IPS-18a (cell line): ENCODE results near the gene PMEPA1.

Experiments used
- H3K27ac ChIP-seq: one replicate; pipeline ENCODE4 v1.5.1; 2013; ENCODE audit warnings: low read length
- H3K27me3 ChIP-seq: one replicate; pipeline ENCODE4 v1.6.1; 2013; ENCODE audit warnings: mild to moderate bottlenecking, low read length; ENCODE audit not compliant: control insufficient read depth, insufficient read depth
- H3K36me3 ChIP-seq: one replicate; pipeline ENCODE4 v1.6.1; 2013; ENCODE audit warnings: low read depth, low read length; ENCODE audit not compliant: control insufficient read depth
- H3K4me1 ChIP-seq: one replicate; pipeline ENCODE4 v1.6.1; 2013; ENCODE audit warnings: low read depth, low read length; ENCODE audit not compliant: control insufficient read depth
- H3K4me3 ChIP-seq: one replicate; pipeline ENCODE4 v1.5.1; 2013; ENCODE audit warnings: low read length
- H3K9ac ChIP-seq: one replicate; pipeline ENCODE4 v1.6.1; 2013; ENCODE audit warnings: mild to moderate bottlenecking, low read length, moderate library complexity
- H3K9me3 ChIP-seq: one replicate; pipeline ENCODE4 v1.6.1; 2013; ENCODE audit warnings: low read depth, low read length; ENCODE audit not compliant: control insufficient read depth

PMEPA1 gene, protein sequence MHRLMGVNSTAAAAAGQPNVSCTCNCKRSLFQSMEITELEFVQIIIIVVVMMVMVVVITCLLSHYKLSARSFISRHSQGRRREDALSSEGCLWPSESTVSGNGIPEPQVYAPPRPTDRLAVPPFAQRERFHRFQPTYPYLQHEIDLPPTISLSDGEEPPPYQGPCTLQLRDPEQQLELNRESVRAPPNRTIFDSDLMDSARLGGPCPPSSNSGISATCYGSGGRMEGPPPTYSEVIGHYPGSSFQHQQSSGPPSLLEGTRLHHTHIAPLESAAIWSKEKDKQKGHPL

DNA sequence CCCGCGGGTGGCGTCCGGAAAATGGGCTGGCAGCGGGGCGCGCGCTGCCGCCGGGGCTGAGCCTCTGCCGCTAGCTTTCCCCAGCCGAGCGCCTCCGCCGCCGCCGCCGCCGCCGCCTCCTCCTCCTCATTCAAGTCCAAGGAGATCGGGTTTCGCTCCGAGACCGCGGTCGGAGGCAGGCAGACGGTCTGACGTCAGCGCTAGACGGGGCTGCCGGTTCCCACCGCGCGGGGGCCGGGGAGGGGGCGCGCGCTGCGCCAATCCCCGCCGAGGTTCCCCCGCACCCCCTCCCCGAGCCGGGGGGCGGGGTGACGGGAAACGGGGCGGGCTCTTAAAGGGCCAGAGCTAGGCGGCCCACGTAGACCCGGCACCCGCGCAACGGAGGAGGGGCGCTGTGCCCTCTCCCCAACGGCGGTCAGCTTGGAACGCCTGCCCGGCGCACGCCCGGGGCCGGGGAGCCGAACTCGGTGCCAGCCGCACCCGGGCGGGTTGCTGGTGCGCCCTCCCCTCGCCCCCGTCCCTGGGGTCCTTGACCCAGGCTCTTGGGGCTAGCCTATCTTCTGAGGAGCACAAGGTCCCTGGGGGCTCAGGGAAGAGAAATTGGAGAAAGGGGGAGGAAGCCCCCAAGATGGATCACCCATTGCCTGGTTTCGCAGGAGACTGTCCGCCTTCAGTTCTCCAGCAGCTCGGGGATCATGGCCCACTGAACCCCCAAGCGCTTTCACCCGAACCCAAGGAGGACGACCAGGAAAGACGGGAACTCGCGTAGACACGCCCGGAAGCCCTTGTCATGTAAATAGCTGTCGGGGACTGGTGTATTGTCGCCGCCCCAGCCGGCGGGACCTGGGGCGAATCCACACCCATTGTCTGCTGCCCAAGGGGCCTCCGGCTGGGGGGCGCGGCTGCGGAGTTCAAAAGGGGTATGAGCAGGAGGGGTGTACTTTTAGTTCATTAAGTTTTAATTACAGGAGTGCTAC, at the start of gene PMEPA1:
Gene PMEPA1, minus strand, starts transcription at position 193 of the 977 bp plus-strand sequence. CDS start 433 bp downstream, outside the sequence.
- peak within 1 kb of the TSS; percentile 90 for H3K9ac ChIP-seq
- H3K27ac ChIP-seq = peak within 1 kb of the TSS; percentile 87
- H3K27me3 ChIP-seq = peaks cover 33% of the 10 kb centered on the region
- H3K9me3 ChIP-seq = no peaks in the 10 kb centered on the region
- peak within 1 kb of the TSS; percentile 91 for H3K4me3 ChIP-seq
- H3K36me3 ChIP-seq = no peaks in the 10 kb centered on the region
- peaks cover 29% of the 10 kb centered on the region for H3K4me1 ChIP-seq

DNA sequence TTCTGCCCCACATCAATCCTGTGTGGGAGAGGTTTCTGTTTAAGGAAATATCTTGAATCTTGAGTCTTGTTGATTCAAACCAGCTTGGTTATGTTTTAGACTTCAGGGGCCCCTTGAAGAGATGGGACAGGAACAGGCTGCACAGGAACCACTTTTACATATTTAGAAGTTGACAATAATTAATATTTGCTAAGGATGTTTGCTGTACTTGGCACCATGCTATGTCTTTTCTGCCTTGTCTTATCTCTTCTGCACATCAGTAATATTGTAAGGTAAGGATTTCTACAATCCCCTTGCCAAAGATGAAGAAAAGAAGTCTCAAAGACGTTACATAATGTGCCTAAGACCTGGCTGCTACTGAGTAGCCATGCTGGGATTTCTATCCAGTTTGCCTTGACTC, 48.0 kb upstream of the PMEPA1 start:
- Histone ChIP-seq H3K27ac (no peak overlapping the region), H3K9ac (no peak overlapping the region), H3K9me3 (no peaks in the 10 kb centered on the region), H3K4me3 (no peak overlapping the region), H3K27me3 (no peaks in the 10 kb centered on the region), H3K4me1 (no peaks in the 10 kb centered on the region), H3K36me3 (no peaks in the 10 kb centered on the region)

DNA sequence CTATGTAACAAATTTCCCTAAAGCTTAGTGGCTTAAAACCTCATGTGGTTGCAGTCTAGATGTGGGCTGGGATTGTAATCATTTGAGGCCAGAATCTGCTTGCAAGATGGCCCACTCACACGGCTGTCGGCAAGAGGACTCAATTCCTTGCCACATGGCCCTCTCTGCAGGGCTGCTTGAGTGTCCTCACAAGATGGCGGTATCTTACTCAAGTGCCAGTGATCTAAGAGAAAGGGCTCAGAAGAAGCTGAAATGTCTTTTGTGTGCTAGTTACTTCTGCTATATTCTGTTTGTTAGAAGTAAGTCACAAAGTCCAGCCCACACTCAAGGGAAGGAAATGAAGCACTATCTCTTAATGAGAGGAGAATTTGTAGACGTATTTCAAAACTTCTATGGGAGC, 47.1 kb upstream of the PMEPA1 start:
- Histone ChIP-seq H3K4me3 (no peak overlapping the region), H3K27ac (no peak overlapping the region), H3K27me3 (no peaks in the 10 kb centered on the region), H3K36me3 (no peaks in the 10 kb centered on the region), H3K9me3 (no peaks in the 10 kb centered on the region), H3K4me1 (no peaks in the 10 kb centered on the region), H3K9ac (no peak overlapping the region)

DNA sequence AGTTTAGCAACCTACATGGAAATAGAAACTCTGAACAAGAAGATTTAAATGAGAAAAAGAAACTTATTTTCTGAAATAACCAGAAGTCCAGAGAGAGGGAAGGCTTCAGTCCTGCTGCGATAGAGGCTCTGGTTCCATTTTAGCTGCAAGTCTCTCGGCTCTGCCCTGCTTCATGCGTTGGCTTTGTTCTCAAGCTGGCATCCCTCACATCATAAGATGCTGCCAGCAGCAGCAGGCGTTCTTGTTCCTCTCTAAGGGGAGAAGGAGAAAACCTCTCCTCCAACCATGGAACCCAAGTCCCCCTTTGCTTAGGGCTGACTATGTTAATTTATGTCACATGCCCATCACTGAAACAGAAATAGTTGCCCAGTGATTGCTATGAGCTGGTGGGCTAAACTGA, 46.4 kb upstream of the PMEPA1 start:
- no peak overlapping the region for H3K9ac ChIP-seq
- H3K27me3 ChIP-seq = no peaks in the 10 kb centered on the region
- no peak overlapping the region for H3K27ac ChIP-seq
- no peaks in the 10 kb centered on the region for H3K36me3 ChIP-seq
- H3K9me3 ChIP-seq = no peaks in the 10 kb centered on the region
- no peak overlapping the region for H3K4me3 ChIP-seq
- H3K4me1 ChIP-seq = no peaks in the 10 kb centered on the region

DNA sequence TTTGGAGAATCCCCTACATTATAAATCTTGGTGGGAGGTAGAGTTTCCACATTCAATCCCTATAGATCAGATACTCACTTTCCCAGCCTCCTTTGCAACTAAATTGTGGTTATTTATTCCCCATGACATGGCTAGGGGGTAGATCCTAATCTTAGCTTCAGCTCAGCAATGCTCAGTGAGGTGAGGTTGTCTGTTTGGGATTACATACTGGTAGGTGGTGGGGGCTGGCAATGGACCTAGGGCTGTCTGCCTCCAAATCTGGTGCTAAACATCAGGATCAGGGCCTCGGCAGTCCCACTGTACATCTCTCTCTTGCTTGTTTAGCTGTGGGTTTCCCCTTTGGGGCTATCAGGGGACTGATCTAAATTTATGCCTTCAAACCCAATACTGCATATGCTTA, 45.8 kb upstream of the PMEPA1 start:
- Histone ChIP-seq H3K9ac (no peak overlapping the region), H3K36me3 (no peaks in the 10 kb centered on the region), H3K4me1 (no peaks in the 10 kb centered on the region), H3K27me3 (no peaks in the 10 kb centered on the region), H3K9me3 (no peaks in the 10 kb centered on the region), H3K4me3 (no peak overlapping the region), H3K27ac (no peak overlapping the region)

DNA sequence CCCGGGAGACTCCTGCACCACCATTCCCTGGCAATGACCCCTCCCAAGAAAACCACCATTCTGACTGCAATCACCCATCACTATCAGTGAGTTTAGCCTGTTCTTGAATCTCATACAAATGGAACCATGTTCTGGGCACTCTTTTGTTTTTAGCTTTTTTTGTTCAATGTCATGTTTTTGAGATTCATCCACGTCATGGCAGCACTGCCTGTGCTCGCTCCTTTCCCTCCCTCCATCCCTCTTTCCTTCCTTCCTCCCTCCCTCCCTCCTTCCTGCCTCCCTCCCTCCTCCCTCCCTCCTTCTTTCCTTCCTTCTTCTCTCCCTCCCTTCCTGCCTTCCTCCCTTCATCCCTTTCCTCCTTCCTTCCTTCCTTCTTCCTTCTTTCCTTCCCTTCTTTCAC, 44.4 kb upstream of the PMEPA1 start:
- Histone ChIP-seq H3K27ac (no peak overlapping the region), H3K4me3 (no peak overlapping the region), H3K9ac (no peak overlapping the region), H3K4me1 (no peaks in the 10 kb centered on the region), H3K9me3 (no peaks in the 10 kb centered on the region), H3K27me3 (no peaks in the 10 kb centered on the region), H3K36me3 (no peaks in the 10 kb centered on the region)

DNA sequence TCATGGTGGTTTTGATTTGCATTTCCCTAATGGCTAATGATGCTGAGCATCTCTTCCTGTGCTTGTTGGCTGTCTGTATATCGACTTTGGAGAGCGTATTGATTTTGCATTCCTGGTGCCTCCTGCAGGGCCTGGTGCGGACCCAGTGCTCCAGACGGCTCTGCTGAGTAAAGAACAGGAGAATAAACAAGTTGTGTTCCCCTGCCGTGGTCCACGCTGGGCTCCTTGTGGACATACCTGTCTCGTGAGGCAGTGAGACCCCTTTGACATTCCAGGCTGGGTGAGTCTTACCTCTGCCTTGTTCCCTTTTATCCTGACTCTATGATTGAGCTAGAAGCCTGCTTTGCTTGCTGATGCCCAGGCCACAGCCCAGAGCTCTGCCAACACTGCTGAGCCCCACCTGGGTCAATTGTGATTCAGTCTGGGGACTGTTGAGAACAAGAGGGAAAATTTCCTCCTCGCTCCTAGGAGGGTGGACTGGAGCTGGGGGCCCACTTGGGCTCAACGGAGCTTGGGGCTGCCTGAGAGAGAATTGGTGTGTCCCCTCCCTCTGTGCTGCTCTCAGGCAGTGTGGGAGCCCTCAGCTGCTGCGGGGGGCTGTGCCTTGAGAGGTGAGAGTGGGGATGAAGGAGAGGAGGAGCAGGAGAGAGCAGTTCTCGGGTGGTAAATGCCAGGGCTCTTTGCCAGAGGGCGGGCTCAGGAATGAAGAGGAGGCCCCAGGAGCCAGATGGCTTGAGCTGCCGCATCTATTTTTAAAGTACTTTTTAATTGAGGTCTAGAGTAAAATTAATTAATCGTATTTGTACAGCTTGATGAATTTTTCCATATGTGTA, 43.7 kb upstream of the PMEPA1 start:
- no peaks in the 10 kb centered on the region for H3K36me3 ChIP-seq
- H3K4me1 ChIP-seq = no peaks in the 10 kb centered on the region
- H3K9ac ChIP-seq = no peak overlapping the region
- H3K4me3 ChIP-seq = no peak overlapping the region
- no peaks in the 10 kb centered on the region for H3K9me3 ChIP-seq
- no peak overlapping the region for H3K27ac ChIP-seq
- no peaks in the 10 kb centered on the region for H3K27me3 ChIP-seq

DNA sequence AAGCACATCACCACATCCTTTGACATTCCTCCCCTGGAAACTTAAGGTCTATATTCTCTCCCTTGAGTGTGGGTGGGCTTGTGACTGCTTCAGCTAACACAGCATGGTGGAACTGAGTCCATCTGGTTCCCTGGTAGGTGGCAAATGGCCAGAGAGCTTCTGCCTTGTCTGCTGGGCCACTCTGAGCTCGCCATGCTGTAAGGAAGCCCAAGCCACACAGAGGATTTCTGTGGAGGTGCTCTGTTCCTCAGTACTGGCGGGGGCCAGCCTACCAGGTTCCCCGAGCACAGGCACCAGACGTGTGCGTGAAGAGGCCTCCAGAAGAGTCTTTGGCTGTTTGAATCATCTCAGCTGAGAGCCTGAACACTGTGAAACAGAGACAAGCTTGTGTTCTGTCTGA, 41.6 kb upstream of the PMEPA1 start:
- Histone ChIP-seq H3K36me3 (no peaks in the 10 kb centered on the region), H3K27me3 (no peaks in the 10 kb centered on the region), H3K4me1 (peaks cover 5% of the 10 kb centered on the region), H3K9ac (no peak overlapping the region), H3K27ac (no peak overlapping the region), H3K9me3 (no peaks in the 10 kb centered on the region), H3K4me3 (no peak overlapping the region)

DNA sequence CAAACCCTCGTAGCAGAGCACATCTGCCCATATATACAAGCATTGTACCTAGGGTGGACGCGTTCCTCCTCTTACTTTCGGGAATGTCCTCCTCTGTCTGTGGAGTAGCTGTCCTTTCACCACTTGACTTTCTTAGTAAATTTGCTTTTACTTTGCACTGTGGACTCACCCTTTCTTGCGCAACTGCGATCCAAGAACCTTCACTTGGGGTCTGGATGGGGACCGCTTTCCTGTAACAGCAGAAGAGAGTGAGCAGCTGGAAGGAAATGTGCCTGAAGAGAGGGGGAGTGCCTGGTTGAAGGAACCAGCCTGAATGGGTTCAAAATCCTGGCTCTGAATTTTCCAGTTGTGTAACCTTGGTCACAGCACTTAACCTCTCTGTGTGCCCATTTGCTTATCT, 40.1 kb upstream of the PMEPA1 start:
- Histone ChIP-seq H3K9me3 (no peaks in the 10 kb centered on the region), H3K4me1 (peaks cover 5% of the 10 kb centered on the region), H3K4me3 (no peak overlapping the region), H3K27me3 (no peaks in the 10 kb centered on the region), H3K9ac (no peak overlapping the region), H3K36me3 (no peaks in the 10 kb centered on the region), H3K27ac (no peak overlapping the region)

DNA sequence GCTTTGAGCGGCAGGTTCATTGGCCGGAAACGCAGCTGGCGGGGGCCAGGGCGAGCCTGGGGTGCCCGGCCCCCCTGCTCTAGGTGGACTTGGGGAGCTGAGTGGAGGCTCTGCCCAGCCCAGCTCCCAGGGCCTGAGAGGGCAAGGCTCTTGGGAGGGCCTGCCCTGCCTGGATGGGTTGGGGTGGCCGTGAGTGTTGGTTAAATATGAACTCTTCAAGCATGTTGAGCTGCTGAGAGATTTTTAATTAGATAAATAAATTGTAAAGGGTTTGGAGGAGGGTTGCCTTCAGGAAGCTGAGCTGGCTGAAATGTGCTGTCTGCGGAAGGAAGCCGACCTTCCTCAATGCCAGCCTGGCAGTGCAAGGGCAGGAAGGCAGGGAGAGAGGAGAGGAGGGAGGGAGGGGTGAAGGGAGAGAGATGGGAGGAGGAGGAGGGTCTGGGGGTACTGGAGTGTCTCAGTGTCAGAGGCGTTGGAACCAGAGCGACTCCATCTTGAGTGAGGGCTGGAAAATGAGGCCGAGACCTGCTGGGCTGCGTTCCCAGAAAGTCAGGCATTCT, 39.4 kb upstream of the PMEPA1 start:
- H3K27me3 ChIP-seq = no peaks in the 10 kb centered on the region
- H3K4me1 ChIP-seq = peaks cover 5% of the 10 kb centered on the region
- no peaks in the 10 kb centered on the region for H3K36me3 ChIP-seq
- H3K27ac ChIP-seq = no peak overlapping the region
- H3K9me3 ChIP-seq = no peaks in the 10 kb centered on the region
- H3K9ac ChIP-seq = no peak overlapping the region
- H3K4me3 ChIP-seq = no peak overlapping the region

DNA sequence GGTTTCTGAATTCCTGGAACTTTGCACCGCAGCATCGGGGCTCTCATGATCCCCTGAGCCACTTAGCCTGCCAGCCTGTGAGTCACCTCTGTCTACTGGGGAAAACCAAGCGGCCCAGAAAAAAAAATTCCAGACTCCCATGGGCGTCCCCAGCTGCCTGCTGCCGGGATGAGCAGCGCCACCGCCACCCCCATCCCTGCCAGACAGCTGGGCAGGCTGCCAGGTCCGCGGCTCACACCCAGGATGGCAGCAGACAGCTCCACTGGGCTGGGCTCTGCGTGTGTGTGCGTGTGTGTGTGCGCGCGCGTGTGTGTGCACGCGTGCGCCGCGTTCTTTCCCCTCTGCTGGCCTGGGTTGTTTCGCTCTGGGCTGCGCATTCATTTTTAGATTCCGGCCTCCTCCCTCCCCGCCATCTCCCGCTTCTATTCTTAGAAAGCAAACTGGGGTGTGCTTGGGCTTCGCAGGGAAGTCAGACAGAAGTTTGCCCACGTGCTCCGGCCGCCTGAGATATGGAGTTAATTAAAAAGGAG, 38.9 kb upstream of the PMEPA1 start:
- H3K4me3 ChIP-seq = no peak overlapping the region
- H3K4me1 ChIP-seq = peaks cover 5% of the 10 kb centered on the region
- H3K36me3 ChIP-seq = no peaks in the 10 kb centered on the region
- H3K27ac ChIP-seq = no peak overlapping the region
- H3K9me3 ChIP-seq = no peaks in the 10 kb centered on the region
- no peak overlapping the region for H3K9ac ChIP-seq
- no peaks in the 10 kb centered on the region for H3K27me3 ChIP-seq
